Spleen (tissue), 11 donors: Measurements from ENCODE around the gene MGP. TPM values are rescaled to one million over a fixed set of nuclear protein-coding genes. Genes with fewer than 3 reads are reported as not detected.

Experiments
- DNase-seq: peaks from one replicate; pipeline ENCODE4 v3.0.0-alpha.2; 2020
- H3K27ac ChIP-seq, 8 donors: fragments of 200-600 bp; sonication (generic) in 7 of 8; 1 replicate in 4 of 8; 2 replicates in 4 of 8; pipeline versions ENCODE4 v1.5.0 to v1.8.0; 2016 to 2021; ENCODE audit warnings: inconsistent platforms in 4 of 8, mild to moderate bottlenecking in 4 of 8, moderate library complexity in 1 of 8
- H3K27me3 ChIP-seq, 7 donors: fragments of 200-600 bp; sonication (generic) in 6 of 7; replicated peaks in 1 of 7; 1 replicate in 4 of 7; 2 replicates in 3 of 7; pipeline versions ENCODE4 v1.5.0 to v1.8.0; 2016 to 2021; ENCODE audit warnings: inconsistent platforms in 3 of 7, mild to moderate bottlenecking in 1 of 7
- H3K36me3 ChIP-seq, 6 donors: fragments of 200-600 bp; sonication (generic) in 5 of 6; 1 replicate in 4 of 6; 2 replicates in 2 of 6; pipeline versions ENCODE4 v1.5.0 to v1.8.0; 2016 to 2021; ENCODE audit warnings: inconsistent platforms in 2 of 6
- H3K4me1 ChIP-seq, 6 donors: fragments of 200-600 bp; sonication (generic) in 5 of 6; 1 replicate in 3 of 6; 2 replicates in 3 of 6; pipeline versions ENCODE4 v1.5.0 to v1.8.0; 2016 to 2021; ENCODE audit warnings: inconsistent platforms in 3 of 6
- H3K4me3 ChIP-seq, 8 donors: fragments of 200-600 bp; sonication (generic) in 7 of 8; 1 replicate in 4 of 8; 2 replicates in 4 of 8; pipeline versions ENCODE4 v1.5.0 to v1.8.0; 2016 to 2021; ENCODE audit warnings: inconsistent platforms in 4 of 8, mild to moderate bottlenecking in 4 of 8, moderate library complexity in 2 of 8
- H3K9me3 ChIP-seq, 8 donors: fragments of 200-600 bp; sonication (generic) in 7 of 8; 1 replicate in 4 of 8; 2 replicates in 4 of 8; pipeline versions ENCODE4 v1.5.0 to v1.8.0; 2016 to 2021; ENCODE audit warnings: inconsistent platforms in 4 of 8
- POLR2A ChIP-seq, 3 donors: fragments of 450-650 bp; IDR thresholded peaks; one replicate each; pipeline ENCODE4 v1.5.1; 2017; ENCODE audit warnings: antibody characterized with exemption in 3 of 3, mild to moderate bottlenecking in 1 of 3
- POLR2AphosphoS5 ChIP-seq, 3 donors: sonication (generic); formaldehyde crosslinking; IDR thresholded peaks; one replicate each; pipeline ENCODE4 v1.5.1; 2017; ENCODE audit warnings: antibody characterized with exemption in 3 of 3
- WGBS, 5 donors: extraction: QIAGEN DNeasy Blood & Tissue Kit in 3 of 5; methylation state at CpG; one replicate each; pipeline versions ENCODE4 v1.1.5 to v1.1.7; 2013 to 2018; 5-methylcytosine and 5-hydroxymethylcytosine counted together
- intact Hi-C: fragments of 100-400 bp; cut with DNase I; formaldehyde crosslinking; loops from one replicate; pipeline ENCODE4 v1.15.0; 2023; ENCODE audit warnings: low total_unique reads
- polyA plus RNA-seq, 3 donors: library from polyadenylated mRNA; stranded (reverse); fragments of 200-250 nt; gene quantifications; one replicate each; pipeline ENCODE4 v1.2.1, GENCODE V29; 2013
- total RNA-seq, 7 donors: library from RNA; depleted of rRNA in 3 of 7; stranded (reverse); fragments of >200 nt in 3 of 7; fragmentation: NEBNext Ultra II Directional in 4 of 7; extraction: Animal tissue kit (Norgen Biotek cat#: 25700) in 4 of 7; gene quantifications; one replicate each; pipeline versions ENCODE4 v1.1.0 to v1.2.1, GENCODE V29; 2016 to 2021
- TF ChIP-seq, protein P1 (sequence below), 11 experiments: fragments of 200-600 bp in 7 of 11; fragments of 450-650 bp in 4 of 11; sonication (generic) in 4 of 11; IDR thresholded peaks in 8 of 11; conservative IDR thresholded peaks in 3 of 11; 1 replicate in 7 of 11; 2 replicates in 4 of 11; pipeline versions ENCODE4 v1.4.0 to v1.8.0; 2016 to 2021; ENCODE audit warnings: antibody characterized with exemption in 11 of 11, inconsistent platforms in 4 of 11, mild to moderate bottlenecking in 1 of 11
- donor health status: healthy with polysubstance abuse.
- donor health status: DM: no; HTN: no; CAD: no; lungs with moderate emphysema.
- donor health status: DM: no; HTN: no; CAD: no.
- donor health status: Bipolar disorder and iron deficiency.
- donor health status: healthy.
- donor health status: DM: no; HTN: no; CAD: no.
- donor health status: DM: yes; HTN: yes; CAD: no.

The MGP gene
- total and polyA plus RNA-seq, 10 donors: 29.4 to 292 (median 60.9) TPM

DNA sequence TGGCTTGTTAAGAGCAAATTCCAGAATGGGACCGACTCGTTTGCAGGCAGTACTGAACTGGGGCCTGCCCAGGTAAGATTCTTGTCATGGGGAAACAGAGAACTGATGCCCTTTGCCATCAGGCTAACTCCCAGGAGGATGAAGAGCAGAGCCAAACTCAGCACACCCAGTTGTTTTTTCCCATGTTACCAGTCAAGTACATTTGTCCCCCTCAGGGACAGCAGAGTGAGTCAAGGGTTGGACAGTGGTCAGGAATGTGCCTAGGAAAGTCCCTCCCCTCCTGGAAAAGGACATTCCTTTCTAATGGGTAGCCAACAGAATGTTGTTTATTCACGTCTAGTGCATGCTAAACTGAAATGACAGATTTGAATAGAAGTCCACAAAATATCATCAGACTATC is 43.9 kb downstream of the MGP start:
- Histone ChIP-seq H3K27me3 (no peaks in the 10 kb centered on the region), H3K9me3 (peaks cover 0 to 4% (median 0%) of the 10 kb centered on the region in 8 donors), H3K4me3 (peak overlapping the region in 6 of 8 donors; percentile 16 to 63 (median 29)), H3K27ac (peak overlapping the region; percentile 65 to 85 (median 80)), H3K36me3 (peaks cover 0 to 7% (median 0%) of the 10 kb centered on the region in 6 donors), H3K4me1 (peaks cover 11 to 53% (median 21%) of the 10 kb centered on the region in 6 donors)
- intact Hi-C loops: no loop called here
- no peak for DNase-seq
- WGBS, 5 donors: 43 to 69% (median 63%) methylated on average over 3 of the region's 3 CpGs
- TF ChIP-seq POLR2AphosphoS5 (IDR thresholded peaks at IDR 0.05) (peak in 2 of 3 donors; percentile 16 to 91), POLR2A (IDR thresholded peaks at IDR 0.05) (peak in 2 of 3 donors; percentile 3 to 69)
- TF ChIP-seq, protein P1, sequence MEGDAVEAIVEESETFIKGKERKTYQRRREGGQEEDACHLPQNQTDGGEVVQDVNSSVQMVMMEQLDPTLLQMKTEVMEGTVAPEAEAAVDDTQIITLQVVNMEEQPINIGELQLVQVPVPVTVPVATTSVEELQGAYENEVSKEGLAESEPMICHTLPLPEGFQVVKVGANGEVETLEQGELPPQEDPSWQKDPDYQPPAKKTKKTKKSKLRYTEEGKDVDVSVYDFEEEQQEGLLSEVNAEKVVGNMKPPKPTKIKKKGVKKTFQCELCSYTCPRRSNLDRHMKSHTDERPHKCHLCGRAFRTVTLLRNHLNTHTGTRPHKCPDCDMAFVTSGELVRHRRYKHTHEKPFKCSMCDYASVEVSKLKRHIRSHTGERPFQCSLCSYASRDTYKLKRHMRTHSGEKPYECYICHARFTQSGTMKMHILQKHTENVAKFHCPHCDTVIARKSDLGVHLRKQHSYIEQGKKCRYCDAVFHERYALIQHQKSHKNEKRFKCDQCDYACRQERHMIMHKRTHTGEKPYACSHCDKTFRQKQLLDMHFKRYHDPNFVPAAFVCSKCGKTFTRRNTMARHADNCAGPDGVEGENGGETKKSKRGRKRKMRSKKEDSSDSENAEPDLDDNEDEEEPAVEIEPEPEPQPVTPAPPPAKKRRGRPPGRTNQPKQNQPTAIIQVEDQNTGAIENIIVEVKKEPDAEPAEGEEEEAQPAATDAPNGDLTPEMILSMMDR (IDR thresholded peaks at IDR 0.05 in 8 of 11, conservative IDR thresholded peaks at IDR 0.05 in 3 of 11): no peak

DNA sequence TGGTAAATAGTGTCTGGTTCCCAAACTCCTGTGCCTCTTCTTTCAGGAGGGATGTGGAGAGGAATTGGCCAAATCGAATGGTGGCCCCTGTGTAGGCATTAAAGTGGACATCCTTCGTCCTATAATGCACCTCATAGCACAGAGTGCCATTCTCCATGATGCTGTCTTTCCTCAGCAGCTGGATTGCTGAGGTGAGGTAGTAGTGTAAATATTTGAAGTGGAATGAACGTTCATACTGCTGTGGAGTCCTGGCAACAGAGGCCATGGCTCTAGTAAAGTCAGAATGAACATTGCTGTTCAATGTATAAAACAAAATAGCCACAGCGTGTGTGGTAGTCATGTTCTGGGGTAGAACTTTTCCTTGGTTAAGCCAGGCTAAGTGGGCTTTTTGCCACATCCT is 45.0 kb downstream of the MGP start:
- intact Hi-C loops: no loop called here
- TF ChIP-seq, protein P1 (IDR thresholded peaks at IDR 0.05 in 8 of 11, conservative IDR thresholded peaks at IDR 0.05 in 3 of 11): no peak
- TF ChIP-seq POLR2AphosphoS5 (IDR thresholded peaks at IDR 0.05): no peak
- no peak for TF ChIP-seq POLR2A (IDR thresholded peaks at IDR 0.05)
- no peak for DNase-seq
- 83 to 91% (median 88%) methylated on average over 4 of the region's 4 CpGs for WGBS, 5 donors
- peaks cover 0 to 7% (median 0%) of the 10 kb centered on the region in 6 donors for H3K36me3 ChIP-seq
- H3K4me3 ChIP-seq: peak overlapping the region in 3 of 8 donors; percentile 33 to 63 (median 42)
- no peaks in the 10 kb centered on the region for H3K27me3 ChIP-seq
- H3K27ac ChIP-seq: peak overlapping the region in 7 of 8 donors; percentile 73 to 85 (median 81)
- peaks cover 0 to 4% (median 0%) of the 10 kb centered on the region in 8 donors for H3K9me3 ChIP-seq
- H3K4me1 ChIP-seq: peaks cover 7 to 47% (median 12%) of the 10 kb centered on the region in 6 donors

DNA sequence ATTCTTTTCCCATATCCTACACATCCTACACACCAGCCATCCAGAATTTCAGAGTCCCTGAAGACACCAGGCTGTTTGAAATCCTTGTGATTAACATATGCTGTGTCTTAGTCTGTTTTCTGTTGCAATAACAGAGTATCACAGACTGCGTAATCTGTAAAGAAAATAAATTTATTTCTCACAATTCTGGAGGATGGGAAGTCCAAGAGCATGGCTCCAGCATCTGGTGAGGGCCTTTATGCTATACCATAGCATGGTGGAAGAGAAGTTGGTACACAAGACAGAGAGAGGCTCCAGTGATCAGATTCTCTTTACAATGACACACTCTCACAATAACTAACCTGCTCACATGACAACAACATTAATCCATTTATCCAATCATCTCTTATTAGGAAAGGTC is 46.4 kb downstream of the MGP start:
- DNase-seq: no peak
- 88 to 97% (median 96%) methylated on average over 1 of the region's 1 CpG for WGBS, 5 donors
- Histone ChIP-seq H3K27me3 (no peaks in the 10 kb centered on the region), H3K27ac (peak overlapping the region in 1 of 8 donors; percentile 85), H3K9me3 (peaks cover 0 to 4% (median 0%) of the 10 kb centered on the region in 8 donors), H3K36me3 (peaks cover 0 to 7% (median 0%) of the 10 kb centered on the region in 6 donors), H3K4me3 (peak overlapping the region in 2 of 8 donors; percentile 6 to 18), H3K4me1 (peaks cover 6 to 47% (median 17%) of the 10 kb centered on the region in 6 donors)
- TF ChIP-seq, protein P1 (IDR thresholded peaks at IDR 0.05 in 8 of 11, conservative IDR thresholded peaks at IDR 0.05 in 3 of 11): no peak
- no peak for TF ChIP-seq POLR2AphosphoS5 (IDR thresholded peaks at IDR 0.05)
- no peak for TF ChIP-seq POLR2A (IDR thresholded peaks at IDR 0.05)
- intact Hi-C loops: no loop called here

DNA sequence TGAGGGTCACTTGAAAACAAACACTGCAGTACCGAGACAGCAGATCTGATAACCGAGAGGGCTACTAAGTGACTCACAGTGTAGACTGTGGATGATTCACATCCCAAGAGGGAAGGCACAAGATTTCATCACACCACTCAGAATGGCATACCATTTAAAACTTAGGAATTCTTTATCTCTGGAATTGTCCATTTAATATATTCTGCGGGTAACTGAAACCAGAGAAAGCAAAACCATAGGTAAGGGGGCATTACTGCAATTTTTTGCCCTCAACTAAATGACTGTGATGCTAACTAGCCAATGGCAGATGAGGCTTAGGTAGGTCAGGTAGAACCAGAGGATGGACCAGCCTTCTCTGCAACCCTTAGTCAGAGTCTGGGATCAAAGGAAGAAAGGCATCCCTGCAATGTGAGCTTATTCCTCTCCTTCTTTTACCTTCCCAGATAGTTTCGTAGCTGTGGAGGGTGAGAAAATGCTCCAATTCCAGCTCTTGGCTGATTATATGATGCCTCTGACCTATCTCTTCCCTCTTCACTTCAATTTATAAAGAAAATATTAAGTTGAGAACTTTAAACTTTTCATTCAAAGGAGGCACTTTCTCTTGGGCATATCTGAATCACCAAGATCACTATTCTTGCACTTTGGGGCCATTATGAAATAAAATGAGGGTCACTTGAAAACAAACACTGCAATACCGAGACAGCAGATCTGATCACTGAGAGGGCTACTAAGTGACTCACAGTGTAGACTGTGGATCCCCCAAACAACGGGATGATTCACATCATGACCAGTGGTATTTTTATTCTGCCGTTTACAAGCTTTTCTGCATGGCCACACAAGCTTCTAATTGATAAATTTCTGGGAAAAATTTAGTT is 49.1 kb downstream of the MGP start:
- Histone ChIP-seq H3K27me3 (no peaks in the 10 kb centered on the region), H3K36me3 (peaks cover 0 to 7% (median 0%) of the 10 kb centered on the region in 6 donors), H3K27ac (peak overlapping the region in 5 of 8 donors; percentile 37 to 81 (median 74)), H3K9me3 (peaks cover 0 to 4% (median 0%) of the 10 kb centered on the region in 8 donors), H3K4me1 (peaks cover 3 to 36% (median 10%) of the 10 kb centered on the region in 6 donors), H3K4me3 (no peak overlapping the region)
- intact Hi-C loops: no loop called here
- 76 to 86% (median 78%) methylated on average over 7 of the region's 7 CpGs for WGBS, 5 donors
- DNase-seq: no peak
- TF ChIP-seq, protein P1 (IDR thresholded peaks at IDR 0.05 in 8 of 11, conservative IDR thresholded peaks at IDR 0.05 in 3 of 11): no peak
- TF ChIP-seq POLR2A (IDR thresholded peaks at IDR 0.05): no peak
- TF ChIP-seq POLR2AphosphoS5 (IDR thresholded peaks at IDR 0.05): no peak
